Stimulated activated effector memory CD8-positive, alpha-beta T cell treated with anti-CD3 and anti-CD28 coated beads, Interleukin-12 subunit alpha, Interleukin-12 subunit beta, amount 100 ng/mL, for 72 hours (primary cell): Measurements from ENCODE around the gene ANKRD63.
A peak's percentile ranks its signal among the peaks of the same experiment; 100 is the strongest.

Experiments used
- ATAC-seq: fragments of 150-1000 bp; cut with Tn5 transposase; 2 replicates; pipeline ENCODE4 v1.10.0; 2021
- DNase-seq, 2 donors: peaks; one replicate each; pipeline ENCODE4 v3.0.0; 2021 to 2022; ENCODE audit warnings: low spot score in 2 of 2
- H3K27ac Mint-ChIP-seq: one replicate; pipeline ENCODE4 v1.8.0; 2022; ENCODE audit warnings: mild to moderate bottlenecking, mixed read lengths
- H3K36me3 Mint-ChIP-seq: one replicate; pipeline ENCODE4 v1.8.0; 2022; ENCODE audit warnings: mild to moderate bottlenecking, mixed read lengths
- H3K4me1 Mint-ChIP-seq: one replicate; pipeline ENCODE4 v1.8.0; 2022; ENCODE audit warnings: mixed read lengths
- H3K4me3 Mint-ChIP-seq: one replicate; pipeline ENCODE4 v1.8.0; 2022; ENCODE audit warnings: mild to moderate bottlenecking, mixed read lengths
- H3K9me3 Mint-ChIP-seq: one replicate; pipeline ENCODE4 v1.8.0; 2022; ENCODE audit warnings: mixed read lengths

Gene ANKRD63, protein sequence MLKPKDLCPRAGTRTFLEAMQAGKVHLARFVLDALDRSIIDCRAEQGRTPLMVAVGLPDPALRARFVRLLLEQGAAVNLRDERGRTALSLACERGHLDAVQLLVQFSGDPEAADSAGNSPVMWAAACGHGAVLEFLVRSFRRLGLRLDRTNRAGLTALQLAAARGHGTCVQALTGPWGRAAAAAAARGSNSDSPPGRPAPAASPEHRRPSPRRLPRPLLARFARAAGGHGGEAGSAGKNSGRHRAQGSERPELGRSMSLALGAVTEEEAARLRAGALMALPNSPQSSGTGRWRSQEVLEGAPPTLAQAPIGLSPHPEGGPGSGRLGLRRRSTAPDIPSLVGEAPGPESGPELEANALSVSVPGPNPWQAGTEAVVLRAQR

DNA sequence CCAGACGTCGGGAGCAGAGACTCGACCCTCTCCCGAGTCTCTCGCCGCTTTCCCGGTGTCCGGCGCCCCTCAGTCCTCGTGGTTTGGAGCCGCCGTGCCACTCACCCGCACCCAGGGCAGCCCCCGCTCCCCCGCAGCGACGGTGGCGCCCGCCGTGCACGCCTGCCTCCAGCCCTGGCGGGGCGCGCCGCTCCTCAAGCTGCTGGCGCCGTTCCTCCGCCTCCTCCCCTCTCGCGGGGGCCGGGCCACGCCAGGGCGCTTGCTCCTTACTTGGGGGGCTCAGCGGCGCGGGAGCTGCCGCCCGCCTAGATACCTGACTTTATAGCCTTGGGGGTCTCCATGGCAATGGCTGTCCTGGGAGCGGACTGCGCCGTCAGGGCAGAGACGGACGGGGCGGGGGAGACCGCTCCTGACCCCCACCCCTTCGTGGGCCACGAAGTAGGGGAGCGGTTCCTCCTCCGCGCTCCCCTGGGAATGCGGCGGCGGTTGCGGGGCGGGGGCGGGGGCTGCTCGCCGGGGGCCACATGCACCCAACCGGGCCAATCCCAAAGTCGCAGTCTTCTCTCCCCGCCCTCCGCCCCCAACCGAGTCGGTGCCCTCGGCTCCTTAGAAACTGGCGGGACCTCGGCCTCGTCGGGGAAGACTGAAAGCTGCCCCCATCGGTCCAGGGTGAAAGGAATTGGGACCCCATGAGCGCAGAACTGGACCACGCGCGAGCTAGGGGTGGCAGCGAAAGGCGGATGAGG lies at the start of gene ANKRD63:
Gene ANKRD63 (minus strand): TSS at position 196 of the 746 bp plus-strand sequence. CDS start 478 bp downstream, outside the sequence.
- ATAC-seq (peak; percentile 68), DNase-seq (peak in 1 of 2 donors; percentile 27)
- H3K27ac Mint-ChIP-seq: no peak within 1 kb of the TSS
- peaks cover 5% of the 10 kb centered on the region for H3K36me3 Mint-ChIP-seq
- no peaks in the 10 kb centered on the region for H3K9me3 Mint-ChIP-seq
- H3K4me3 Mint-ChIP-seq: peak within 1 kb of the TSS; percentile 69
- H3K4me1 Mint-ChIP-seq: peaks cover 5% of the 10 kb centered on the region

DNA sequence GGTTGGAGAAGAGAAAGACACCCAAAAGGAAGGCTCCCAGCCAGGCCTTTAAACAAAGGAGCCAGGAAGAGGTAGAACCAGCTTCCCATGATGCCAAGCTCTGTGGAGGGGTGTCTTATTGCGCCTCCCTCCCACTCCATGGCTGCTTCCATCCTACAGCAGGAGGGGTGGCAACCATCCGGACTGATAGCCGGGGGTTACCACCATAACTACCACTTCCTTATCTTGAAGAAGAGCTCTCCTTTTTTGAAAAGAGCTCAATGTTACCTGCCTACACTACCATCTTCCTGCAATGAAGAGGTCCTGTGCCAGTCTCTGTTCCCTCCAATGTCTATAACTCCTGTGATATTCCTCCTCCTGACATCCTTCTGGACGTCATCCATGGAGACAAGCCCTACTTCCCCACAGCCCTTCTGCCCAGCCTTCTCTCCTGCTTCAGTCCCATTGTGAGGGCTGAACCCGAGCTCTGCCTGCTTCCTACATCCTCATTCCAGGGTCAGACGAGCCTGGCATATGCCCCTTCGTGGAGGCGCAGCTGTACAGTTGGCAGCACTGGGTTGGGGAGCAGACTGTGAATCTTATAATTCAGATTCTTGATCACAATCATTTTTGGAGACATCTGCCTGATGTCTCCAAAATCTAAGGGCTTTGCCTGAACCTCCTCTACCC lies 49.4 kb upstream of the ANKRD63 start:
- Mint-ChIP-seq H3K4me3 (no peak overlapping the region), H3K27ac (peak overlapping the region; percentile 7)

DNA sequence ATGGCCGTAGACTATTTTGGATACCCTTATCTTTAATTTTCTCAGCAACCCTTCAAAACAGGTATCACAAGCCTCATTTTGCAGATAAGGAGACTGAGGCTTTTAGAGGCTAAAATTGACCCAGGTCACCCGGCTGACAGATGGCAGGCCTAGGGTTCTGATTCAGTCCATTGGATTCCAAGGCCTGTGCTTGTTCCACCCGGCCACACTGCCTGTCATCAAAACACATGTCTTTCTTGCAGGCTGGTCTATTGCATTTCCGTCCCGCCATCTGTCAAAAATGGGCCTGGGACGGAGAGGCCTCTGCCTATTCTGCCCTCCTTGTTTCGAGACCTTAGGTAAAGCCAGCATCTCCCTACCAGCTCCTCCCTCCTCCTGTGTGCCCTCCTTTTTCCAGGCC lies 48.8 kb upstream of the ANKRD63 start:
- DNase-seq: no peak
- H3K4me3 Mint-ChIP-seq: no peak overlapping the region
- no peaks in the 10 kb centered on the region for H3K9me3 Mint-ChIP-seq
- no peak for ATAC-seq
- H3K36me3 Mint-ChIP-seq: no peaks in the 10 kb centered on the region
- H3K4me1 Mint-ChIP-seq: peaks cover 23% of the 10 kb centered on the region
- H3K27ac Mint-ChIP-seq: no peak overlapping the region

More for the DNA sequence above, 49.4 kb upstream of the ANKRD63 start:
- DNase-seq (no peak), ATAC-seq (no peak)
- Mint-ChIP-seq H3K4me1 (peaks cover 22% of the 10 kb centered on the region), H3K9me3 (no peaks in the 10 kb centered on the region), H3K36me3 (no peaks in the 10 kb centered on the region)

DNA sequence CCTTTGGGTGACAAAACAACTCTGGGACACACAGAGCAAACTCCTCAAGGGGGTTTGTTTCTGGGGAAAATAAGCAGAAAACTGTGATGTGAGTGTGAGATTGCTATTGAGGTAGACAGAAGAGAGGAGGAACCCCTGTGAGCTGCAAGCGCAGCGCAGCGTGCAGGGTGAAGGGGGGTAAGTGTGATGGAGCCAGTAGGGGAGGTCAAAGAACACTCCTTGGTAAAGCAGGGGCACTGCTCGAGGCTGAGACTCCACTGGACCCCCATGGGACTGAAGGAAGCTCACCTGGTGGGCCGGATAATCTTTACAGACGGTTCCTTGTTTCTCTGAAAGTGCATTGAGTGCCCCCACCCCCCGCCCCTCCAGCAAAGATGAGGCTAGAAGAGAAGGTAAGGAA lies 48.2 kb upstream of the ANKRD63 start:
- DNase-seq (no peak), ATAC-seq (no peak)
- H3K4me3 Mint-ChIP-seq: no peak overlapping the region
- no peaks in the 10 kb centered on the region for H3K36me3 Mint-ChIP-seq
- H3K4me1 Mint-ChIP-seq: peaks cover 23% of the 10 kb centered on the region
- no peak overlapping the region for H3K27ac Mint-ChIP-seq
- no peaks in the 10 kb centered on the region for H3K9me3 Mint-ChIP-seq

DNA sequence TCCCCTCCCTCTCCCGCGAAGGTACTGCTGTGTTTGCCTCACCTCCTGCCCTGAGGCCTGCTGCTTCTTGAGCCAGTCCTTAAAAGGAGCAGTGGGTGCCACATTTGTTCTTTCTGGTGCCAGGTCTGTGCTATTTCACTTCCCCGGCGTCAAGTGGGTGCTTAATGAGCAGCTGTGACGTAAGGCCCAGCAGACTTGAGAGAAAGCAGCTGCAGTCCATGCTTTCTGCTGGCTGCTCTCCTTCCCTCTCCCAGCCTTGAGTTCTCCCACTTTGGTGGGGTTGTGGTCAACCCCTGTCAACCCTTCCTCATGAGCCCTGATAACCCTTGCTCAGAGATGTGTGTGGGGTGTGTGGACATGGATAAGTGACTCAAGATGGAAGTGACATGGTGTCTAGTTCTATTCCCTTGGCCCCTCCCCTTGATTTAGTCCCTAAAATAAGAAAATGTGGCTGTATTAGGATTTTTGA lies 47.5 kb upstream of the ANKRD63 start:
- Mint-ChIP-seq H3K4me1 (peaks cover 27% of the 10 kb centered on the region), H3K27ac (no peak overlapping the region), H3K9me3 (no peaks in the 10 kb centered on the region), H3K4me3 (no peak overlapping the region), H3K36me3 (no peaks in the 10 kb centered on the region)
- no peak for DNase-seq
- ATAC-seq: no peak

DNA sequence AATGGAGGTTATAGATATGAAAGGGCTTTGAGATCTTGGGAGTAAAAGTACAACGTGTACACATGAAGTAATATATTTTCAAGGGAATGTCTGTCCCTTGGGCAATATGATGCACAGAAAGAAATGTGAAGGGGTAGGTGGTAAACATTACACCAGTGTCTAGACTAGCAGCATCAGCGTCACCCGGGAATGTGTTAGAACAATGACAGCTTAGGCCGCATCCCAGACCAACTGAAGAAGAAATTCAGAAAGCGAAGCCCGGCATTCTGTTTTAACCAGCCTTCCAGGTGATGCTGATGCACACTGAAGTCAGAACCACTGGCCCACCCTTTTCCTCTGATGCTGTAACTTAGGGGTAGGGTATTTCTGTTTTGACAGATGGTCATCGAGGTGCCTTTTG lies 46.9 kb upstream of the ANKRD63 start:
- no peak for DNase-seq

DNA sequence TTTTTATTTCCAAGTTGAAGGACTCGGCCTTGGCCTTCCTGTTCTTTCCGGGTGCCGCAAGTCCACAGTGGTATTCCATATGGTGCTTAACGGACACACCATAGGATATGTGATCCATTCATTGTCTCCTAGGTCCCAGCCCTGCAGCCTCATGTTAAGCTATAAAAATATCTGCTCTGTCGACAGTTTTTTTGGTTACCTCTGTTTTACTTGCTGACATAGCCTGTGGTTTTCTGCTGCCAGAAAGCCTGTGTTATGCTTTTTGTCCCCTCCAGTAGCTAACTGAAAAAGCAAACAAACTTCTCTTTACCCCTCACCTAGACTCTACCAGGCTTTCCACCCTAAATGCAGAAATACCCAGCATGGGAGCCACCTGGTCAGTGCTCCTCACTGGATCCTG lies 45.9 kb upstream of the ANKRD63 start:
- H3K4me1 Mint-ChIP-seq: peaks cover 28% of the 10 kb centered on the region
- DNase-seq: no peak
- no peak overlapping the region for H3K27ac Mint-ChIP-seq
- no peak overlapping the region for H3K4me3 Mint-ChIP-seq
- H3K36me3 Mint-ChIP-seq: no peaks in the 10 kb centered on the region
- no peak for ATAC-seq
- H3K9me3 Mint-ChIP-seq: no peaks in the 10 kb centered on the region

More for the DNA sequence above, 46.9 kb upstream of the ANKRD63 start:
- no peak overlapping the region for H3K4me3 Mint-ChIP-seq
- H3K27ac Mint-ChIP-seq: no peak overlapping the region
- no peaks in the 10 kb centered on the region for H3K9me3 Mint-ChIP-seq
- H3K4me1 Mint-ChIP-seq: peaks cover 33% of the 10 kb centered on the region
- ATAC-seq: no peak
- H3K36me3 Mint-ChIP-seq: no peaks in the 10 kb centered on the region

DNA sequence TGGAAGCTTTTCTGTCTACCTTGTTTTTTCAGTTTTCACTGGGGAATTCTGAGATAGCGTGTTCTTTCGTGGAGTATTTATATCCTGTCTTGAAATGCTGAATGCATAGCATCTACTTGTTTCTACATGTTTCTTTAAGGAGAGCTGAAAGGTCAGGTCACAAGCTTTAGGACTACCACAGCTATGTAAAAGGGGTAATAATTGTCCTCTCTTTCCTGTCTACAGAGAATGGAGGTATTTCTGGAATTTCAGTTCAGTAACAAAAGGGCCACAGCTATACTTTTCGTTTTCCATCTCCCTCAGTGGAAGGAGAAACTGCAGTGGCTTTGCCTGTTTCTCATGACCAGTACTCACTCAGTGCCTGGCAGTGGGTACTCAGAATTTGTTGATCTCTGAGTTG lies 45.3 kb upstream of the ANKRD63 start:
- Mint-ChIP-seq H3K9me3 (no peaks in the 10 kb centered on the region), H3K36me3 (no peaks in the 10 kb centered on the region), H3K27ac (no peak overlapping the region), H3K4me1 (peaks cover 27% of the 10 kb centered on the region), H3K4me3 (no peak overlapping the region)
- ATAC-seq: no peak
- DNase-seq: no peak

DNA sequence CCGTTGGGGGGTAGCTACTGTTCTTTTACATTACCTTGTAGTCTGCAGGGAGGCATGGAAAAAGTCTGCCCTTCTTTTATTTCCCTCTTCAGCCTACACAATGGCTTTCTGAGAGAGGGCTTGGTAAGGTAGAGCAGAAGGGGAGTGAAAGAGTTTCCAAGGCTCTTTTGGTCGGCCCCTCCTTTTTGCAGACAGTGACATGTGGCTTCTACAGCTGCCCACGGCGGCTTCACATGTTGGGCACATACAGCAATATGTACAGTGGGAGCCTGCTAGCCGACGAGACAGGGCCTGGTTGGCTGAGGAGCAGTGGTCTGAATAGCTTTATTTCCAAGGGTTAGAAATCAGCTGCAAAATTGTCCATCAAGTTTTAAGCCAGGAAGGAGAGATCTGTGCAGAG lies 44.6 kb upstream of the ANKRD63 start:
- no peak overlapping the region for H3K4me3 Mint-ChIP-seq
- DNase-seq: no peak
- no peak overlapping the region for H3K27ac Mint-ChIP-seq
- no peaks in the 10 kb centered on the region for H3K9me3 Mint-ChIP-seq
- peaks cover 31% of the 10 kb centered on the region for H3K4me1 Mint-ChIP-seq
- ATAC-seq: no peak
- H3K36me3 Mint-ChIP-seq: no peaks in the 10 kb centered on the region

DNA sequence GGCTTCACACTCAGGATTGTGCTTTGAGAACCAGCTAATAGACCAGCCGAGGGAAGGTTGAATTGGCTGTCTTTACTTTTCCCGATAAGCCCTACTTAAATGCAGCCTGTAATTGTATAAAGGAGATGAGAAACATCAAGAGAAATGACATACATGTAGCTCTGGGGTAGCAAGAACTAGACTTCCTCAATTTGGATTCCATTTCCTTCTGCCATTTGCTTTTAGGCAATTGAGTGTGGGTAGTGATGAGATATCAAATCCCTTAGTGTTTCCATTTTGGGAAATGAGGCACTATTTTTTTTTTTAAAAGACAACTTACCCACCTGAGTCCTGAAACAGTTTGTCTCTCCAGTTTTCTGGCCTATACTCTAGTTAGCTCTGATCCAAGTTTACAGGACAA lies 42.8 kb upstream of the ANKRD63 start:
- ATAC-seq: no peak
- peaks cover 5% of the 10 kb centered on the region for H3K36me3 Mint-ChIP-seq
- no peaks in the 10 kb centered on the region for H3K9me3 Mint-ChIP-seq
- DNase-seq: no peak
- H3K27ac Mint-ChIP-seq: no peak overlapping the region
- peaks cover 46% of the 10 kb centered on the region for H3K4me1 Mint-ChIP-seq
- no peak overlapping the region for H3K4me3 Mint-ChIP-seq

DNA sequence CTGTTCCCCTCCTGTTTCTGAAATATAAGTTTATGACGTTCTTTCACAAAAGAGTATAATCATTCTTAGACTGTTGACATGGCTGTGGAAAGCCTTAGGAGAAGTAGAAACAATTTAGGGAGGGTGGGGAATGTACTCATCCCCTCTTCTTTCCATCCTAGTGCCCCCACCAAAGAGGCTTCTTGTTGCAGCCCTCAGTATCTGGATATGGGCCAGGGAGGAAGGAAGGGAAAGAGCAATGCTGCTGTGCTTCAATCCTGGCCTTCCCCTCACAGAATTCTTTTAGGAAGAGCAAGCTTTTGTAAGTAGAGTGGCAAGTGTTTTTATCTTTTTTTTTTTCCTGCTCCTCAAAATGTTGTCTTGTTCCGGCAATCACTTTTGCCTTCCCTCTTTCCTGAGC lies 42.3 kb upstream of the ANKRD63 start:
- no peak for ATAC-seq
- Mint-ChIP-seq H3K4me1 (peaks cover 46% of the 10 kb centered on the region), H3K4me3 (peak overlapping the region; percentile 73), H3K36me3 (peaks cover 5% of the 10 kb centered on the region), H3K9me3 (no peaks in the 10 kb centered on the region), H3K27ac (peak overlapping the region; percentile 24)
- DNase-seq: no peak

DNA sequence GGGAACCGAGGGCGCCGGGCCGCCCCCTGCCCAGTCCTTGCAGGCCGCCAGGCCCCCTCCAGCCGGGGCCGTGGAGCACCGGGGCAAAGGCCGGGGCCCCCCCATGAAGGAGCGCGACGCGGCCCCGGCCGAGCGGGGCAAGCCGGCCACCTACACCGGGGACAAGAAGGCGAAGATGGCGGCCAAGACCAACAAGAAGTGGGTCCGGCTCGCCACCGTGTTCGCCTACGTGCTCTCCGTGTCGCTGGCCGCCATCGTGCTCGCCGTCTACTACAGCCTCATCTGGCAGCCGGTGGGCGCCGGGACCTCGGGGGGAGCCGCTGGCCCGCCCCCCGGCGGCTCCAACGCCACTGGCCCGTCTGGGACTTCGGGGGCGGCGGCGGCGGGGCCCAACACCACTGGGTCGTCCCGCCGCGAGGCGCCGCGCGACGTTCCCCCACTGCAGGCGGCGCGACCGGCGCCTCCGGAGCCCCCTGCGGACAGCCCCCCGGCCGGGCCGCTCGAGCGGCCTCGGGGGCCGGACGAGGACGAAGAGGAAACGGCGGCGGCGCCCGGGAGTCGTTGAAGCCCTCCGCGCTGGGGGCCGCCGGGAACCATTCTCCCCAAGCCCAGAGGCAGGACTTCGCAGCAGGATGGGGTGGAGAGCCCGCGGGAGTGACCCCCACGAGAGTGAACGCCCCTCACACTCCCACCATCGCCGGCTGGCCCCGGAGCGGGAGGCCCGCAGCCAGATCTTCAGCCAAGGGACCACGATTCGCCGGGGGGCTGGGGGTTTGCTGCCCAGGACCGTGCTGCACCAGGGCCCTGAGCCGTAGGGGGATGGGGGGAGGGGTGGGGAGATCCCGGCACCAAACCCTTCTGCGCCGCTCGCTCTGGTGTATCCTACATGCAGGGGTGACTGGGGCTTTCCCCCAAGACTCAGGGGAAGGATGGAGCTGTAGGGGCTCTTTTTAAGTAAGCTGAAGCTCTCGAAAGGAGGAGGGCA lies 41.4 kb upstream of the ANKRD63 start:
- DNase-seq (peak in 1 of 2 donors; percentile 71), ATAC-seq (peak; percentile 3)
- Mint-ChIP-seq H3K36me3 (peaks cover 5% of the 10 kb centered on the region), H3K4me1 (peaks cover 46% of the 10 kb centered on the region), H3K9me3 (no peaks in the 10 kb centered on the region), H3K27ac (peak overlapping the region; percentile 24), H3K4me3 (peak overlapping the region; percentile 73)

DNA sequence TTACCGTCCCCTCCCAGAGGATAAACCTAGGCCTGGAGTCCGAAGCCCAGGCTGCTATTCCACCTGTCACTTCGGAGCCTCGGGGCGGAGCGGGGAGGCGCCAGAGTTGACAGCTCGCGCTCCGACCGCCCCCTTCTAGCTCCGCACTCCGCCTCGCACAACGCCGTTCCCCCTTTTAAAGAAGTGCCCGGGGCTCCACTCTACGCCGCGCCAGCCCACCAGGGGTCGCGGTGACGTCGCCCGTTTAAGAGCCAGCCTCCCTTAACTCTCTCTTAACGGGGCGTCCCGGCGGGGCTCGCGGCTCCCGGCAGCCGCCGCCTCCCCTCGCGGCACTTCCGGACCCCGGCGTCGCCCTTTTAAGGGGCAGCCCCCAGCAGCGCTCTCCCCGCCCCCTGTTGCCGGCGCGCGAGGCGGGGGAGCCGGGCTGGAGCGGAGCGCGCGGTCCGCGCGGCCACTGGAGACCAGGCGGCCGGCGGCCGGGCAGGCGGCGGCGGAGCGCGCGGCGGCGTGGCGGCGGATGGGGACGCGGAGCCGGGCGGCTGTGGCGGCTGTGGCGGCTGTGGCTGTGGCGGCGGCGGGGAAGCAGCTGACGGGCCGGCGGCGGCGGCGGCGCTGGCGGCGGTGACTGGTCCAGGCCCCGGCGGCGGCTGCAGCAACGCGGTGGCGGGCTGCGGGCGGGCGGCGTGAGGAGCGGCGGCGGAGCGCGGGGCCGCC lies 40.5 kb upstream of the ANKRD63 start, which contains the start of gene INAFM2:
Gene INAFM2 (plus strand): TSS at position 454 of the 714 bp plus-strand sequence. CDS start 364 bp downstream, outside the sequence.
- Mint-ChIP-seq H3K4me3 (peak within 1 kb of the TSS; percentile 73), H3K36me3 (peaks cover 5% of the 10 kb centered on the region), H3K4me1 (peaks cover 40% of the 10 kb centered on the region), H3K27ac (peak within 1 kb of the TSS; percentile 72), H3K9me3 (no peaks in the 10 kb centered on the region)
- DNase-seq (peak; percentile 71 to 92), ATAC-seq (peak; percentile 92)
